GM12865 (cell line): ENCODE data around the gene NADK.

Experiments
- DNase-seq: peaks from one replicate; pipeline ENCODE4 v3.0.0; 2010; ENCODE audit warnings: low read depth
- H3K4me3 ChIP-seq: 2 replicates; pipeline ENCODE4 v1.5.1; 2011; ENCODE audit warnings: mild to moderate bottlenecking, low read depth, low read length, control low read depth
- CTCF ChIP-seq: IDR thresholded peaks from 2 replicates; pipeline ENCODE4 v1.5.1; 2011; ENCODE audit warnings: low read length, control low read depth, low read depth, inconsistent platforms; ENCODE audit not compliant: insufficient read depth; ENCODE audit errors: missing control alignments

Gene NADK

DNA sequence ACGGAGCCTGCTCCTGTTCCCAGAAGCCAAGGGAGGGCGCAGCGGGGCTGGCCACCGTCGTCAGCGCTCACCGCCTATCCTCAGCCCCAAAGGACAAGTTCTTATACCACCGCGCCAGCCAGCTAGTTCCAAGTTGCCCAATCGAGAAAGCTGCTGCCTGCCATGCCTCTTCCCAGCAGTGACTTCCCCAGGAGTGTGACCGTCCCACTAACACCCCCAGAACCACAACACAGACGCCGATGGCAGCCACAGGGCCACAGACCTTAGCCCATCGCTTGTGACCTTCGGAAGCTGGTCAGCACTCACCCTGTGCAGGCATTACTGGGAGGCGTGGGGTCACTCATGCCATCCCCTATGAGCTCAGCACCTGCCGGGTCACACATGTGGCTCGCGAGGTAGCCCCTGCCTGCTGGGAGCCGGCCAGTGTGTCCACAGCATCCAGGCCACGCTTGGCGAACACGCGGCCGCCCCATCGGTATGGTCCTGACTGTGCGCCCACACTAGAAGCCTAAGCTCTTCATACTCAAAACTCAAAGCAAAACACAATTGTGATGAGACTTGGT lies 20.1 kb downstream of the NADK start:
- H3K4me3 ChIP-seq, result no peak overlapping the region
- DNase-seq, result no peak
- no peak for TF ChIP-seq CTCF

DNA sequence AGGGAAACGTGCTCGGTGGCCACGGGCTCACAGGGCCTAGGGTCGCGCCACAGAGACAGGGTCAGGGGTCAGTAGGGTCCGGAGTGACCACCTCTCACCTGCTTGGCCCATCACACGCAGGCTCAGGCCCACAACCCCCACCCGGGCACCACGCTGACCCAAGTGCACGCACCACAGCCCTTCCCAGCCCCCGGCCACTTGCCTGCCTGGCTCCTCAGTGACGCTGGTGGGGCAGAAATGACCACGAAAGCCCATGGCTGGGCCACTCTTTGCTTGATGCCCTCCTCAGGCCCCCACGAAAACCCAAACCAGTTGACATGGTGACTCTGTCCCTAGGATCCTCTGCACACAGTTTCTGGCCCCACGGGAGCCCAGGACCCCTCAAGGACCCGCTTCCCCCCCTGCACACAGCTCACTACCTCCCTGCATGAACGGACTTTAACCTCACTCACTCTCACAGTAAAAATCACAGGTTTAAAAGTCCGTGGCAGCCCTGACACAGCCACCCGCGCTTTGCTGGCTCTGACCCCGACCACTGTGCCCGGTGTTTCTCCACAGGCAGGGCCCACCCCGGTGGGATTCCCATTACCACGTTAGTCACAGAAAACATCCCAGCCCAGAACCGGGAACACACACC lies 20.7 kb downstream of the NADK start:
- H3K4me3 ChIP-seq, result no peak overlapping the region

DNA sequence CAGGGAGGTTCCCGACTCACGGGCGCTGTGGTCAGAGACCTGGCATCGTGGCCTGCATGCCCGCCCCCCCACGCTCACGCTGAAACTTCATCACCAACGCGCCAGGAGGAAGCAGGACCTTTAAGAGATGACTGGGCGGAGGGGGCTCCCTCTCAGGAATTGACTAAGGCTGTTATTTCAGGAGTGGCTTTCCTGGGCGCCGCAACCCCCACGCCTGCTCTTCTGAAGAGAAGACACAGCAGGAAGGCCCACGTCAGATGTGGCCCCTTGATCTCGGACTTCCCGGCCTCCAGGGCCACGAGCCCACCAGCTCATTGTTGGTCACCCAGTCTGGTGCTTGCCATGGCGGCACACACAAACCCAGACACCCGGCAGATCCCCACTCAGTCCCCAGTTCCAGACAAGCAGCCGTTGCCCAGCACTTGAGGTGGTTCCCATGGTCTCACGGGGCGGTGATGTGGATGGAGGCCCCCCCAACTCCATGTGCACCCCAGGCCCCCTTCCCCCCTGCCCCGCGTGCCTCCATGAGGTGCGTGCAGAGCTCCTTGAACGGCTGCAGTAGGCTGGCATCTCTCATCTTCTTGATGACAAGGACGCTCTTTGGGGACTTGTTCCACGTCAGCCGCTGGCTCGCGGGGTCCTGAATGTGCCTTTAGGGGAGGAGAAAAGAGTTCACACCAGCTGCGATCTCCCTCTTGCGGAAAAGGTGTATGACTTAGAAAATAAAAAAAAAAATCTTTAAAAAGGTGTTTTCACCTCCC lies 21.4 kb downstream of the NADK start:
- no peak for TF ChIP-seq CTCF
- H3K4me3 ChIP-seq, result no peak overlapping the region
- DNase-seq, result no peak

More for the DNA sequence above, 20.7 kb downstream of the NADK start:
- DNase-seq, result no peak
- TF ChIP-seq CTCF, result no peak

DNA sequence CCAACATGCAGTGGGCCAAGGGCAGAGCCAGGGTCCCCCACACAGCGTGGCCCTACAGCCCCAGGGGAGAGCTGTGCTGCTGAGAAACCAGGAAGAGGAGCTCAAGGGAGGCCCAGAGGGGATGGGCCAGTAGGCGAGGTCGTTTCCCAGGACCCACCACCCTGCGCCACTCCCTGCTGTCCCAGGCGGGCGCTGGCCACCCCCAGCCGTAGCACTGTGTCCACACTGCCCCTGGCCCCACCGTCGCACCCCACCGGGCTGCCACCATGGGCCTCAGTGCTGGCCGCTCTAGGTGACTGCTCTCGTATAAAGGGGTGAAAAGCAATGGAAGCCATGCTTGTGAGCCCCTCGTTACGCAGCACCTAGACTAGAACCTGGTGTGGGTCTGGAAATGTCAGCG lies 22.4 kb downstream of the NADK start:
- H3K4me3 ChIP-seq, result no peak overlapping the region
- TF ChIP-seq CTCF, result no peak
- no peak for DNase-seq

GRCh38 chr1:1755426-1755825 lies 22.8 kb downstream of the NADK start:
- DNase-seq, result no peak
- no peak overlapping the region for H3K4me3 ChIP-seq
- no peak for TF ChIP-seq CTCF

- TF ChIP-seq CTCF, result no peak
- DNase-seq, result no peak
- H3K4me3 ChIP-seq, result no peak overlapping the region
These were observed 24.0 kb downstream of the NADK start for GRCh38 chr1:1754051-1754815.
